Activated T-helper 17 cell treated with anti-CD3 and anti-CD28 coated beads, Interleukin-2, amount 50 U/mL, for 72 hours (primary cell): Measurements from ENCODE around the gene NTN4. TPM values are rescaled to one million over a fixed set of nuclear protein-coding genes. Genes with fewer than 3 reads are reported as not detected.
"Not testable (repeated sequence)": the region's sequence is repeated elsewhere in the genome, so short reads cannot be mapped to it uniquely, and the experiment has no call there.

Experiments used
- ATAC-seq: fragments of 150-1000 bp; cut with Tn5 transposase; replicated peaks from 2 replicates; pipeline ENCODE4 v1.10.0; 2021; ENCODE audit warnings: mild to moderate bottlenecking, moderate library complexity
- H3K27ac Mint-ChIP-seq: one replicate; pipeline ENCODE4 v1.8.0; 2022; ENCODE audit warnings: mixed read lengths
- H3K27me3 Mint-ChIP-seq: one replicate; pipeline ENCODE4 v1.8.0; 2022; ENCODE audit warnings: mixed read lengths
- H3K36me3 Mint-ChIP-seq: one replicate; pipeline ENCODE4 v1.8.0; 2022; ENCODE audit warnings: low read depth, mild to moderate bottlenecking, mixed read lengths
- H3K4me1 Mint-ChIP-seq: one replicate; pipeline ENCODE4 v1.8.0; 2022; ENCODE audit warnings: mixed read lengths
- H3K4me3 Mint-ChIP-seq: one replicate; pipeline ENCODE4 v1.8.0; 2022; ENCODE audit warnings: mild to moderate bottlenecking, mixed read lengths
- H3K9me3 Mint-ChIP-seq: one replicate; pipeline ENCODE4 v1.8.0; 2022; ENCODE audit warnings: mixed read lengths
- total RNA-seq, 2 donors: library from RNA; stranded (reverse); gene quantifications; one replicate each; pipeline ENCODE4 v1.2.3, GENCODE V29; 2022

NTN4 gene
- total RNA-seq, 2 donors from 2014 or later: 0.06 to 0.34 TPM

DNA sequence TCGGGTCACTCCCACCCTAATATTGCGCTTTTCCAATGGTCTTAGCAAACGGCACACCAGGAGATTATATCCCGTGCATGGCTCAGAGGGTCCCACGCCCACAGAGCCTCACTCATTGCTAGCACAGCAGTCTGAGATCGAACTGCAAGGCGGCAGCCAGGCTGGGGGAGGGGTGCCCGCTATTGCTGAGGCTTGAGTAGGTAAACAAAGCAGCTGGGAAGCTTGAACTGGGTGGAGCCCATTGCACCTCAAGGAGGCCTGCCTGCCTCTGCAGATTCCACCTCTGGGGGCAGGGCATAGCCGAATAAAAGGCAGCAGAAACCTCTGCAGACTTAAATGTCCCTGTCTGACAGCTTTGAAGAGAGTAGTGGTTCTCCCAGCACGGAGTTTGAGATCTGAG lies 15.1 kb downstream of the NTN4 start:
- H3K4me1 Mint-ChIP-seq, ATAC-seq, H3K4me3 Mint-ChIP-seq, H3K9me3 Mint-ChIP-seq, H3K27ac Mint-ChIP-seq, H3K36me3 Mint-ChIP-seq, H3K27me3 Mint-ChIP-seq: not testable (repeated sequence)

DNA sequence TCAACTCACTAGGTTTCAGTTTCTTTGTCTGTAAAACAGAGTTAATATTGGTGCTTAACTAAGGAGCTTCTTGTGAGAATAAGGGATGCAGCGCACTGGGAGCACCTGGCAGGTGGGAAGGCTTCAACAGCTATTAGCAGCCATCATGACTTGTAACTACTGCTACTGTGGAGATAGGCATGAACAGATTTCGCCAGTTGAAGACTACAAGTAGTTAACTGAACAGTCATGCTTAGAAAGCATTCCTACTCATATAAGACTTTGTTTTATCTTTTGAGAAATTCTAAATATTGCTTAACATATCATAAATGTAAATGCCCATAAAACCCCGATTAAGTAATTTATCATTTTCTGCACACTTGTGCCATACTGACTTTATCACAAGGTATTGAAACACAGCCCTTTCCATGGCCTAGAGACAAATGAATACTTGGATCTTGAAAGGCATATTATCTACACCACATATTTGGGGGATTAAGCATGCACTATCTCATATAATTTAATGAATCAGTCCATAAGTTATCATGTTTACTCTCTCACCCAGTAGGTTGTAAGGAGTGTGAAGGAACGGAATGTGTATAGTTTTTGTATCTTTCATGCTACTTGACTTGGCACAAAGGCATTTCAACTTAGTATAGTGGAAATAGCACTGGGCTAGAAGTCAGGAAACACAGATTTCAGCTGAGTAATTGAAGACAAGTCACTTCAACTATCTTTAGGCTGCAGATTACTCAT lies 16.1 kb downstream of the NTN4 start:
- Mint-ChIP-seq H3K36me3 (no peaks in the 10 kb centered on the region), H3K9me3 (no peaks in the 10 kb centered on the region), H3K4me1 (no peaks in the 10 kb centered on the region), H3K27ac (no peak overlapping the region), H3K4me3 (no peak overlapping the region), H3K27me3 (no peaks in the 10 kb centered on the region)
- no peak for ATAC-seq

DNA sequence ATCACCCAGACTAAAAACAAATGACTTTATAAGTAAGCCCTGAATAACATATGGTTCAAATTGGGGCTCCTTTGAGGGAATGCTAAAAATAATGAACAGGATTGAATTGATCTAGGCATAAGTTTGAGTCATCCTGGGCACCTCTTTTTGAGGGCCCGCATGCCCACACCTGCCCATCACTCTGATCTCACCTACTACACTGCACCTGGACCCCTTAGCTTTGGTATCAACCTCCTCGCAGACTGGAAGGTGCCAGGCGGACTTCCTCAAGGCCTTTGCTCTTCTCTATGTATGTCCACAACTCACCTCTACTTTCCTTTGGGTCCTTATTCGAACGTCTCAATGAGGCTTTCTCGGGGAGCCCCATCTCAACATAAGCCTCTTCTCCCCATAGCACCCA lies 17.2 kb downstream of the NTN4 start:
- no peak overlapping the region for H3K27ac Mint-ChIP-seq
- H3K9me3 Mint-ChIP-seq: no peaks in the 10 kb centered on the region
- no peak for ATAC-seq
- no peaks in the 10 kb centered on the region for H3K4me1 Mint-ChIP-seq
- no peaks in the 10 kb centered on the region for H3K36me3 Mint-ChIP-seq
- H3K4me3 Mint-ChIP-seq: no peak overlapping the region
- no peaks in the 10 kb centered on the region for H3K27me3 Mint-ChIP-seq

DNA sequence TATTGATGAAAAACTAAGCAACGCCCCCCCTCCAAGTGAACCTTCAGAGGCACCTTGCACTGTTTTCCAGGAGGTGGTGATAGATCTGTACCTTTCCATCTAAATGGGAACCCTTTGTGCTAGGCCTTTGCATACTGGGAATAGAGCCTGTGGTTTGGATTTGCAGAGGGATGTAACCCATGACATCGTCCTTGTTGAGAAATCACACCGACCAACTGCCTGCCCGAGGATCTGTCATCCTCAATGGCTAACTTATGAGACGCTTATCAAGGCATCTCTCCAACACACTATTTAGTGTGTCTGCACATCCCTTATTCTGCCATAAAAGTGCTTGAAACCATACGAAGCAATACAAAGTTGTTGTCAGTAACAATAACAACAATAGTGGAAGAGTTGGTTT lies 22.9 kb downstream of the NTN4 start:
- no peak for ATAC-seq
- H3K36me3 Mint-ChIP-seq: no peaks in the 10 kb centered on the region
- no peaks in the 10 kb centered on the region for H3K9me3 Mint-ChIP-seq
- no peaks in the 10 kb centered on the region for H3K27me3 Mint-ChIP-seq
- H3K4me1 Mint-ChIP-seq: no peaks in the 10 kb centered on the region
- no peak overlapping the region for H3K27ac Mint-ChIP-seq
- H3K4me3 Mint-ChIP-seq: no peak overlapping the region

DNA sequence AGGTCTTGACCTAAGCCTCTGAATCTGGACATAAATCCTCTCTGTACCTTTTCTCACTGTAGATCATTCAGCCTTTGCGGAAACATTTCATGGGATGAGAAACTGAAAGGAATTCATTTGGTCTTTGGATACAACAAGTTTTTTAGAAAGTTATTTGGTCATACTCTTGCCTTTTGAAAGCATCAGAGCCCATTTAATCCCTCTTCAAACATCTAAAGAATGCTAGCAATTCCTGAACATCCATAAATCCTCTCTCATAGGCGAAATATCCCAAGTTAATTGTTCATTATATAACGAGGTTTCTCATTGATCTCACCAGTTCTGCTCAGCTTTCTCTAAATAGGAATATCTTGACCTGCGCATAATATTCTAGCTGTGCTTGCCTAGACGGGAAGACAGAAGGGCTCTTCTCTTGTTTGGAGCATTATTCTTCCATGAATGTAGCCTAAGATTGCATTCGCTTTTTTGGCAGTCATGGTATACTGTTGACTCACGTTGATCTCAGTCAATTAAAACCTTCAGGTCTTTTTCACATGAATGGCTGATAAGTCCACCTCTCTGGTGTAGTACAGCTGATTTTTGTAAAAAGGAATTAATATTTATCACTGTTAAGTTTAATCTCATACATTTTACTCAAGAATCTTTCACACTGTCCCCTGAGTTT lies 24.1 kb downstream of the NTN4 start:
- Mint-ChIP-seq H3K4me3 (no peak overlapping the region), H3K27ac (no peak overlapping the region), H3K9me3 (no peaks in the 10 kb centered on the region), H3K36me3 (no peaks in the 10 kb centered on the region), H3K4me1 (no peaks in the 10 kb centered on the region), H3K27me3 (no peaks in the 10 kb centered on the region)
- no peak for ATAC-seq

DNA sequence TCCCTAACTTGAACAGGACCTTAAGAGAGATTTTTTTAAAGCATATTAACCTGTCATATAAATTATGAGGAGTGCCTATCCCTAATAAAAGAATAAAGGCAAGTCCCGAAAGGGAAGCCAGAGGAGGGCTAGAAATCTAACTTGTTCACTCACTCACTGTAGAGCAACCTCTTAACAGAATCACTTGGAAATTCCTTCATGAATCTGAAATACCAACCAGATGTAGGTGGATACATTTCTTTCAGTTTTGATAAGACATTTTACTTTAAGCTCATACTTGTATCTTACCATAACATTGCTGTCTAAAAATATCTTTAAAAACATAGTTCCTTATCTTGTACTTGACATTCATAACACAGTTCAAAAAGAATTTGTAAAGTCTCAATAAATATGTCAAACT lies 25.7 kb downstream of the NTN4 start:
- no peak overlapping the region for H3K4me3 Mint-ChIP-seq
- no peak for ATAC-seq
- no peaks in the 10 kb centered on the region for H3K27me3 Mint-ChIP-seq
- H3K4me1 Mint-ChIP-seq: no peaks in the 10 kb centered on the region
- H3K36me3 Mint-ChIP-seq: no peaks in the 10 kb centered on the region
- no peaks in the 10 kb centered on the region for H3K9me3 Mint-ChIP-seq
- no peak overlapping the region for H3K27ac Mint-ChIP-seq

DNA sequence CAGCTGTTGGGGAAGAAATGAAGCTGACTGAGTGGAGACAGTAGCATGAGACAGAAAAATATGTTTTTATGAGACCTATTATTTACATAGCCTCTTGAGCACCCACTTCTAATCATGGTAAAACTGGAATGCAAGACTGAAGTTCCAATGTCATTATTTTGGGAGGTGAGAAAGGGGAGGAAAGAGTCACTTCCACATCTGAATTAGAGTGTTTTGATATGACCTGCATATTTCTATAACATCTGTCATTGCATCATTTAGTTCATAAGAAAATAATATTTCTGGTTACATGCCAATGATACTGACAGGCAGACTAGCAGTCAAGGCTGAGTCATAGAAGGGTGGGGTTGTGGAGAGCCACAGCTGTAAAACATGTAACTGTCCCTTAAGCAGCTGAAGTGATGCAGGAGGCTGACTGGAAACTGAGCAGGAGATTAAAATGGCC lies 26.7 kb downstream of the NTN4 start:
- Mint-ChIP-seq H3K9me3 (no peaks in the 10 kb centered on the region), H3K27ac (no peak overlapping the region), H3K36me3 (no peaks in the 10 kb centered on the region), H3K4me1 (no peaks in the 10 kb centered on the region), H3K4me3 (no peak overlapping the region), H3K27me3 (no peaks in the 10 kb centered on the region)
- peak; percentile 74 for ATAC-seq

DNA sequence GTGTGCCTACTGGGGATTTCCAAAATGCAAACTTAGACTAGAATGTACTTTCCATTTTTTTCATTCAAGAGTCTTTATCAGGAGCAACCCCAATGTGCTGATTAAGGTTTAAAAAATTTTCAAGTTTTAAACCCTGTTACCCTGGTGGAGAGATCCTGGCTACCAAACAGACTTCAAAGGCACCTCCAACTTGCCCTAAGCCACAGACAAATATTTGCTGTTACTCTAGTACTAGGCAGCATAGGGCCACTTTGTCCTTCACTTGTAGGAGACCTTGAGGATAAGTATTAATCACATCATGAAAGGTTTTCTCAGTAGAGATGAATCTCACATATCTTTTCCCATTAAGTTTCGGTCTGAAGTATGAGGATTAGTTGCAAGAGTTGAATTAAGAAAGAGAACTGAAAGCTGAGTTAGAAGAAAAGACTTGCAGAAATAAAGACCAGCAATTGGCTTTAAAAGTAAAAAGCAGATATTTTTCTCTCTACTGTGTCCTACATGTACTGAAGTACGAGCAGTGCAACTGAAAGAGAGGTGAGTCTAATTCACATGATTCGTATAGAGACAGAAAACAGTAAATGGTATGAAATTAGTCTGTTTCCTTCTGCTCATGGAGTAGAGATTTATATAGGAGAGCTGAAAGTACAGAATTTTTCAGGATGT lies 28.3 kb downstream of the NTN4 start:
- peak; percentile 75 for ATAC-seq
- no peaks in the 10 kb centered on the region for H3K36me3 Mint-ChIP-seq
- no peaks in the 10 kb centered on the region for H3K27me3 Mint-ChIP-seq
- no peaks in the 10 kb centered on the region for H3K9me3 Mint-ChIP-seq
- peak overlapping the region; percentile 26 for H3K4me3 Mint-ChIP-seq
- H3K4me1 Mint-ChIP-seq: no peaks in the 10 kb centered on the region
- no peak overlapping the region for H3K27ac Mint-ChIP-seq

DNA sequence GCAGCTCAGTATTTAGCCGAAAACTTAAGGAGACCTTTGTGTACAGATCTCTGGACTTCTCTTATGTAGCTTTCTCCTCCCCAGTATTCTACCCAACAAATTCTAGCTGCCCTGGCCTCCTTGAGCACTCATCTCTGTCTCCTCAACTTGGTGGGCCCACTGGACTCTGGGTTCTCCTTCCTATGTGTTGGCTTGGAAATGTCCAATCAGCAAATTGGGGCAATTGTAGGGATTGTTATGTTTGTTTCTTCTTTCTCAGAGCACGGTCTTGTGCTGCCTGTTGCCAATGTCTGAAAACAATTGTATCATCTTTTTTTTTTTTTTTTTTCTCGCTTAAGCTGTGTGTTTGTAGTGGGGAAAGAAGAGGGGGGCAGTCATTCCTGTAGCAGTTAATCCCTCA lies 30.2 kb downstream of the NTN4 start:
- ATAC-seq: no peak
- H3K4me3 Mint-ChIP-seq: no peak overlapping the region
- H3K4me1 Mint-ChIP-seq: no peaks in the 10 kb centered on the region
- H3K36me3 Mint-ChIP-seq: no peaks in the 10 kb centered on the region
- H3K27me3 Mint-ChIP-seq: no peaks in the 10 kb centered on the region
- H3K9me3 Mint-ChIP-seq: no peaks in the 10 kb centered on the region
- no peak overlapping the region for H3K27ac Mint-ChIP-seq

DNA sequence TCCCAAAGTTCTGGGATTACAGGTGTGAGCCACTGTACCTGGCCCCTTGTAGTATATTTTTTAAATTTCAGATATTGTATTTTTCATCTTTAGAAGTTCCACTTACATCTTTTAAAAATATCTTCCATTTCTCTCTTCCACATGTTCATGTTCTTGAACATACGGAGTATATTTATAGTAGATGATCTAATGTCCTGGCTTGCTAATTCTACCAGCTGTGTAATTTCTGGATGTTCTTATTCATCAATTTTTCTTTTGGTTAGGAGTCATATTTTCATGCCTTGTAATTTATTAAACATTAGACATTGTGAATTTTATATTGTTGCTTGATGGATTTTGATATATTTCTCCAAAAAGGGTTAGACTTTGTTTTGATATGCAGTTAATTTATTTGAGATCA lies 30.8 kb downstream of the NTN4 start:
- H3K9me3 Mint-ChIP-seq: no peaks in the 10 kb centered on the region
- H3K36me3 Mint-ChIP-seq: no peaks in the 10 kb centered on the region
- no peaks in the 10 kb centered on the region for H3K4me1 Mint-ChIP-seq
- no peaks in the 10 kb centered on the region for H3K27me3 Mint-ChIP-seq
- ATAC-seq: no peak
- H3K4me3 Mint-ChIP-seq: no peak overlapping the region
- H3K27ac Mint-ChIP-seq: no peak overlapping the region

DNA sequence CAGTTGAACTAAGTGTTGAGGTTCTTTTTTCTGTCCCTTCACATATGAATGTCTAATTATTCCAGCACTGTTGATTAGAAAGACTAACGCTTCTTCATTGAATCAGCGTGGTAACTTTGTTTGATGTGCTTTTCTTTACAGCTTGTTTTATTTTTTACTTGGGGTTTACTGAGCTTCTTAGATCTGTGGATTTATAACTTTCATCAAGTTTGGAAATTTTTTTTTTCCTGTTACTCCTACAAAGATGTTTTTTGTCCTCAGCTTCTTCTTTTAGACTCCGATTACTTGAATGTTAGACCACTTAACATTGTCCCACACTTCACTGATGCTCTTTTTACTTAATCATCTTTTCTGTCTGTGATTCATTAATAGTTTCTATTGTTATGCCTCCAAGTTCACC lies 31.5 kb downstream of the NTN4 start:
- no peaks in the 10 kb centered on the region for H3K9me3 Mint-ChIP-seq
- no peaks in the 10 kb centered on the region for H3K36me3 Mint-ChIP-seq

DNA sequence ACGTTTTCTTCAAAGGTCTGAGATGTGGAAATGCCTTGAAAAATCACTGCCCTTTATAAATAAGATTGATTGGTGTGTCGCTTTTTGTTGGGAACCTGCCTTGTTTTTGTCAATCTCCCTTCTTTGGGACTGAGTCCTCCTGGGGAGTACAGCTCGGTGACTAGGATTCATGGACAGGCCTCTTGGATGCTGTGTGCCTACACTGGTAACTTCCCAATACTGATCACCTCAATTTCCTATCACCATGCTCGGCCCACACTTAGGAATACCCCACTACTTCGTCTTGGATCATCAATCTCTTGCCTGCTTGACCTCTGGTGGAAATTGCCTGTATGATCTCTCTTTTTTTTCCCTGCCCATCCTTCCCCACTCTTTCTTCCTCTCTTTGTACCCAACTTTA lies 34.2 kb downstream of the NTN4 start:
- H3K36me3 Mint-ChIP-seq: no peaks in the 10 kb centered on the region
- no peak for ATAC-seq
- no peak overlapping the region for H3K27ac Mint-ChIP-seq
- H3K27me3 Mint-ChIP-seq: no peaks in the 10 kb centered on the region
- H3K4me3 Mint-ChIP-seq: no peak overlapping the region
- H3K9me3 Mint-ChIP-seq: no peaks in the 10 kb centered on the region
- no peaks in the 10 kb centered on the region for H3K4me1 Mint-ChIP-seq

More for the DNA sequence above, 31.5 kb downstream of the NTN4 start:
- Mint-ChIP-seq H3K4me3 (no peak overlapping the region), H3K4me1 (no peaks in the 10 kb centered on the region), H3K27me3 (no peaks in the 10 kb centered on the region), H3K27ac (no peak overlapping the region)
- no peak for ATAC-seq

DNA sequence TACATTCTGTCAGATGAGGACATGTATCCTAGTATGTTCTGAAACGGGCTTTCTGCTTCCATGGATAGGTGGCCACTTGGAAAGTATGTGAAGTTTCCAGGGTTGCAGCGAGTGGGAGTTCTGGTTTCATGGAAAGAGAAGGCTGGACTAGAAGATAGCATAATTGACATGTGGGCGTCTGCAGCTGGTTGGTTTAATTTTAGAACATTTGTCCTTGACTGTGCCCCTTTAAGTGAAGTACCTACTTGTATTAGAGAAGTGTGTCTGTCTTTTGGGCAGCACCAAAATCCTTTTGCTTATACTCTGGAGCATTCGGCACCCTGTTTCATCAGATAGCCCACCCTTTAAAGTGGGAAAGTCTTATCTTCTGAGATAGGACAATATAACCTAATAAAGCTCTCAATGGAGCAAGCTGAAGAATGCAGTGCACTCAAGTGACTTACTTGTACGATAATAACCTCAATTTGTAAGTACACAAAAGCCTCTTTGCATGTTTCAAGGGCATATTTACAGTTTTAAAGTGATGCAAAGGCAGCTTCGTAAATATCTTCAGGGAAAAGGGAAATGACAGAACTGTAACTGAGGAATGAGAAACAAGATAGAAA lies 35.2 kb downstream of the NTN4 start:
- no peaks in the 10 kb centered on the region for H3K4me1 Mint-ChIP-seq
- ATAC-seq: no peak

DNA sequence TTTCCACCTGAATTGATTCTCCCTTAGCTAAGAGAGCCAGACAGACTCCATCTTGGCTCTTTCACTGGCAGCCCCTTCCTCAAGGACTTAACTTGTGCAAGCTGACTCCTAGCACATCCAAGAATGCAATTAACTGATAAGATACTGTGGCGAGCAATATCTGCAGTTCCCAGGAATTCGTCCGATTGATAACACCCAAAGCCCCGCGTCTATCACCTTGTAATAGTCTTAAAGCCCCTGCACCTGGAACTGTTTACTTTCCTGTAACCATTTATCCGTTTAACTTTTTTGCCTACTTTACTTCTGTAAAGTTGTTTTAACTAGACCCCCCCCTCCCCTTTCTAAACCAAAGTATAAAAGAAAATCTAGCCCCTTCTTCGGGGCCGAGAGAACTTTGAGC lies 44.5 kb downstream of the NTN4 start:
- Mint-ChIP-seq H3K9me3 (peaks cover 11% of the 10 kb centered on the region), H3K36me3 (peaks cover 10% of the 10 kb centered on the region)
- H3K4me3 Mint-ChIP-seq, H3K4me1 Mint-ChIP-seq, H3K27ac Mint-ChIP-seq, ATAC-seq, H3K27me3 Mint-ChIP-seq: not testable (repeated sequence)

More for the DNA sequence above, 35.2 kb downstream of the NTN4 start:
- no peak overlapping the region for H3K27ac Mint-ChIP-seq
- no peak overlapping the region for H3K4me3 Mint-ChIP-seq
- H3K36me3 Mint-ChIP-seq: no peaks in the 10 kb centered on the region
- no peaks in the 10 kb centered on the region for H3K27me3 Mint-ChIP-seq
- H3K9me3 Mint-ChIP-seq: no peaks in the 10 kb centered on the region

DNA sequence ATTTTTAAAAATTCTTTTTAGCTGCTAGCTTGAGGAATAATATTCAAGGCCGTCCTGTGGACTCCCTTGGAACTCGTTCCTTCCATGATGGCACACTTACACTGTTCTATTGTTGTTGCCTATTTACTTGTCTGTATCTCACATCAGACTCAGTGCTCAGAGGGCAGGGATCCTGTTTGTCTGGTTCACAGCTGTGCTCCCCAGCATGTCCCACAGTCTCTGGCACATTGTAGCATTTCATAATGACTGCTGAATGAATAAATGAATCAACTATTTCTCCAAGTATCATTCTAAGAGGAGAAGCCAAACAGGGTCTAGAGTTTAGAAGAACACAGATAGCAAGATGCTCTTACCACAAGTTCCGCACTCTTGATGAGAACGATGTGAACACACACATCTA lies 48.0 kb downstream of the NTN4 start:
- H3K9me3 Mint-ChIP-seq: peaks cover 11% of the 10 kb centered on the region
- ATAC-seq: no peak
- H3K27me3 Mint-ChIP-seq: peaks cover 6% of the 10 kb centered on the region
- H3K4me1 Mint-ChIP-seq: no peaks in the 10 kb centered on the region
- peaks cover 10% of the 10 kb centered on the region for H3K36me3 Mint-ChIP-seq
- H3K27ac Mint-ChIP-seq: no peak overlapping the region
- H3K4me3 Mint-ChIP-seq: no peak overlapping the region
